ENCODE results near the gene N4BP2. TPM values are rescaled to one million over a fixed set of nuclear protein-coding genes. Genes with fewer than 3 reads are reported as not detected.
"Not testable (repeated sequence)": the region's sequence is repeated elsewhere in the genome, so short reads cannot be mapped to it uniquely, and the experiment has no call there.

The N4BP2 gene
- total RNA-seq, 1 donor from 2014 or later = 25.4 TPM

- intact Hi-C loops (cut with micrococcal nuclease) = no loop called here
Measured at GRCh38 chr4:40086421-40086820, 29.8 kb downstream of the N4BP2 start.

DNA sequence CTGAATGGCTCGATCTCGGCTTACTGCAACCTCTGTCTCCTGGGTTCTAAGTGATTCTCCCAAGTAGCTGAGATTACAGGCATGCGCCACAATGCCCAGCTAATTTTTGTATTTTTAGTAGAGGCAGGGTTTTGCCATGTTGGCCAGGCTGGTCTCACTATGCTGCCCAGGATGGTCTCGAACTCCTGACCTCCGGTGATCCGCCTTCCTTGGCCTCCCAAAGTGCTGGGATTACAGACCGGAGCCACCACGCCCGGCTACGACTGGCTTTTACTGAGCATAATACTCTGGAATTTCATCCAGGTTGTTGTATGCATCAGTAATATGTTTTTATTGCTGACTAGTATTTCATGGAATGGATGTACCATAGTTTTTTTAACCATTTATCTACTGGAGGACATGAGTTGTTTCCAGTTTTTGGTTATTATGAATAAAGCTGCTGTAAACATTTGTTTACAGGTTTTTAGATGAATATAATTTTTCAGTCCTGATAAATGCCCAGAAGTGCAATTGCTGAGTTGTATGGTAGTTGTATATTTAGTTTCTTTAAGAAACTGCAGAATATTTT, 31.2 kb downstream of the N4BP2 start:
- intact Hi-C loops (cut with micrococcal nuclease) = no loop called here

DNA sequence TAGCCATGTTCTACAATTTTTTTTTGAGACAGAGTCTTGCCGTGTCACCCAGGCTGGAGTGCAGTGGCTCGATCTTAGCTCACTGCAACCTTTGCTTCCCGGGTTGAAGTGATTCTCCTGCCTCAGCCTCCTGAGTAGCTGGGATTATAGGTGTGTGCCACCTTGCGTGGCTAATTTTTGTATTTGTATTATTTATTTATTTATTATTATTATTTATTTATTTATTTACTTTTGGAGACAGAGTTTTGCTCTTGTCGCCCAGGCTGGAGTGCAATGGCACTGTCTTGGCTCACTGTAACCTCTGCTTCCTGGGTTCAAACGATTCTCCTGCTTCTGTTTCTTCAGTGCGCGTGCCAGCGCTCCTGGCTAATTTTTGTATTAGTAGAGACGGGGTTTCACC, 36.8 kb downstream of the N4BP2 start:
- intact Hi-C loops (cut with micrococcal nuclease) = not testable (repeated sequence)

GRCh38 chr4:40099010-40099409, 42.4 kb downstream of the N4BP2 start:
- intact Hi-C loops (cut with micrococcal nuclease) = no loop called here

DNA sequence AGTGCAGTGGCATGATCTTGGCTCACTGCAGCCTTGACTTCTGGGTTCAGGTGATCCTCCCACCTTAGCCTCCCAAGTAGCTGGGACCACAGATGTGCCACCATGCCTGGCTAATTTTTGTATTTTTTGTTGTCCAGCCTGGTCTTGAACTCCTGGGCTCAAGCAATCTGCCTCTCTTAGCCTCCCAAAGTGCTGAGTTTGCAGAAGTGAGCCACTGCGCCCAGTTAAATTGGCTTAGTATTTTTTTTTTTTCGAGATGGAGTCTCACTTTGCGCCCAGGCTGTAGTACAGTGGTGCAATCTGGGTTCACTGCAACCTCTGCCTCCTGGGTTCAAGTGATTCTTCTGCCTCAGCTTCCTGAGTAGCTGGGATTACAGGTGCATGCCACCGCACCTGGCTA, 50.5 kb downstream of the N4BP2 start:
- intact Hi-C loops (cut with micrococcal nuclease) = not testable (repeated sequence)

DNA sequence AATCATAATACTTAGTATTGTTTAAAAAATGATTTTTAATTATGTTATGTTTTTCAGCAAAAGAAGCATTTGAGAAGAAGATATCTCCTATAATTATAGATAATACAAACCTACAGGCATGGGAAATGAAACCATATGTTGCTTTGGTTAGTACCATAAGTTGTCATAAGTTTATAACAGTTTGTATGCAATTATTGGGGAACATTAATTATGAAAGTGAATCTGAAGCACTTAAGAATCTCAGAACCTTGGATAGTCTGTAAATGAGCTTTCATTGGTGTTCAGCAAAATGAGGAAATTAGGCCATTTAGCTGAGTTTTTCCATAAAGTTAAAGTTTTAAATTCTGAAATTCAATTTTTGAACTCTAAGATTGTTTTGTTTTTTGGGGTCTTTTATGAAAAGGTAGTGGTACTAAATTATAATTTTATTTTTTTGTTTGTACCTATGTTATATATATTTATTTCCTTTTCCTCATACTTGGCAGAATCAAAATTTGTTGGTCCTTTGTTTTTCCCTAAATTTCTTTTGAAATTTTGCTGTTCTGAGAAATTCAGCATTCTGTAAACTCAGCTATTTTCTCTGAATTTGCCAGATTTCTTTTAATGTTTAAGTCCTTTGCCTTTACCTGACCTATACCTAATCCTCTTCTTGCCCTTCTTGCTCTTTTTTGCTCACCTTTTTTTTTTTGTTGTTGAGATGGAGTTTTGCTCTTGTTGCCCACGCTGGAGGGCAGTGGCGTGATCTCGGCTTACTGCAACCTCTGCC, 55.6 kb downstream of the N4BP2 start:
- intact Hi-C loops (cut with micrococcal nuclease) = no loop called here

GRCh38 chr4:40114206-40114605, 57.6 kb downstream of the N4BP2 start:
- intact Hi-C loops (cut with micrococcal nuclease) = no loop called here

DNA sequence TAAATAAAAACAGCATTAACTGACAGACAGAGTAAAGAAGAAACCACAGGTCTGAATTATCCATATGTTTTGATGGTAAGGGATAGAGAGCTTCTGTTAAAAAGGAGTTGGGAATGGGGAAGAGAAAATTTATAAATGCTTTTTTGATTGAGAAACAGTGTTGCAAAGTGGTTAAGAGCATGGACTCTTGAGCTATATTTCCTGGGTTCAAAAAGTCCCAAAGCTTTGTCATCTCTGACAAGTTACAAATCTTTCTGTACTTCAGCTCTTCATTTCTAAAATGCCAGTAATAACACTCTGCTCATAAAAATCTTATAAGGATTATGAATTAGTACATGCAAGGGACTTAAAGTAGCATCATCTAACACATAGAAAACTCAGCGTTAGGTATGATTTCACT, 62.2 kb downstream of the N4BP2 start:
- intact Hi-C loops (cut with micrococcal nuclease) = no loop called here

- intact Hi-C loops (cut with micrococcal nuclease) = no loop called here
Measured at GRCh38 chr4:40119344-40119743, 62.7 kb downstream of the N4BP2 start.

- intact Hi-C loops (cut with micrococcal nuclease) = loop anchor here (5.0 kb wide), 1 partner anchor 64 kb away; the partner anchor contains the start of gene N4BP2
Measured at GRCh38 chr4:40121515-40121914, 64.9 kb downstream of the N4BP2 start.

GRCh38 chr4:40122941-40123340, 66.3 kb downstream of the N4BP2 start:
- intact Hi-C loops (cut with micrococcal nuclease) = loop anchor here (5.0 kb wide), 1 partner anchor 66 kb away; the partner anchor contains the start of gene N4BP2

- intact Hi-C loops (cut with micrococcal nuclease) = loop anchor here (5.0 kb wide), 1 partner anchor 67 kb away; the partner anchor contains the start of gene N4BP2
Measured at GRCh38 chr4:40124690-40125089, 68.0 kb downstream of the N4BP2 start.

DNA sequence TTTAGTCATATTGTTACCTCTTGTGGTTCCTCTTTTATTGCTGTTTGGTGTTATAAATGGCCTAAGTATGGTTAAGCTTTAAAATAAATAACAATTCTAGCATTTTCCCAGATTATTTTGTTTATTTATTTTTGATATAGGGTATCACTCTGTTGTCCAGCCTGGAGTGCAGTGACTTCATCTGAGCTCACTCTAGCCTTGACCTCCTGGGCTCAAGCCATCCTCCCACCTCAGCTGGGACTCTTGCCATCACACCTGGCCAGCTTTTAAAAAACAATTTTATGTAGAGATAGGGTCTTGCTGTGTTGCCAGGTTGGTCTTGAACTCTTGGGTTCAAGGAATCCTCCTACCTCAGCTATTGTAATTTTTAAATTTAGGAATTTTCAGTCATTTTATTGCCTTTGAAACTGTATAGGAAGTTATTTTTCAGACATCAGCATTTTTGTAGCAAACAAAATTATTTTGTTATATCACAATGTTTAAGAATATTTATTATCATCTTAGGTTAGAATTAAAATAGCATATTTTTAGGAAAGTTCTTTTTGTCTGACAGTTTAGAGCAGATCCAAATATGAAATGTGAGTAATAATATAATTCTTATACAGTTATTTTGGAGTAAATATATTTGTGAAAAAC, 73.9 kb downstream of the N4BP2 start:
- intact Hi-C loops (cut with micrococcal nuclease) = no loop called here

GRCh38 chr4:40132816-40133215, 76.2 kb downstream of the N4BP2 start:
- intact Hi-C loops (cut with micrococcal nuclease) = no loop called here

DNA sequence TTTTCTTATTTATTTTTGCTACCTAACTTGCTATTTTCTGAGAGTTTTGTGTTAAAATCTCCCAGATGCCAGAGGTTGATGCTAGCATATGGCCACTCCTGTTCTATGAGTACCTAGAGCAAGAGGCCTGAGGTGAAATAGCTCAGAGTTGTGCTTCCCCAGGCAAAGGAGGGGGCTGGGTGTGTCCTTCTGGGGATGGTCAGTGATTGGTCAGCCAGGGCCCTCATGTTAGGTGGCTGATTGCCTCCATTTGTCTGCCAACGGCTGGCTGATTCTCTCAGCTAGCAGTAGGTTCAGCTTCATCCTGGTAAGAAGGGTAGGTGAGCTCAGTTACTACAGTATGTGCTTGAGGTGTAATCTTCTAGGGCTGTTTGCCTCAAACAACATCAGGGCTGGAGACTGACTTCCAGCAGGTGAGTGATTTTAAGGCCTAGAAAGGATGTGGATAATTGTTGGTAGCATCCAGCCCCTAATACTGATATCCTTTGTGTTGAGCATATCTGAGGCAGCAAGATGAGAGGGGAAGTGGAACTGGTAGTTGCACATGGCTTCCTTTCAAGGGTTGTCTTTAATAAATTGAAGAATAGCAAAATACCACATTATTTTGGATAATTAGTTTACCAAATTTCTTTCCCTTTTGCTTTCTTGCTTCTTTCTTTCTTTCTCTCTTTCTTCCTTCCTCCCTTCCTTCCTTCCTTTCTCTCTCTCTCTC, 77.7 kb downstream of the N4BP2 start:
- intact Hi-C loops (cut with micrococcal nuclease) = no loop called here

GRCh38 chr4:40136202-40136601, 79.6 kb downstream of the N4BP2 start:
- intact Hi-C loops (cut with micrococcal nuclease) = not testable (repeated sequence)

DNA sequence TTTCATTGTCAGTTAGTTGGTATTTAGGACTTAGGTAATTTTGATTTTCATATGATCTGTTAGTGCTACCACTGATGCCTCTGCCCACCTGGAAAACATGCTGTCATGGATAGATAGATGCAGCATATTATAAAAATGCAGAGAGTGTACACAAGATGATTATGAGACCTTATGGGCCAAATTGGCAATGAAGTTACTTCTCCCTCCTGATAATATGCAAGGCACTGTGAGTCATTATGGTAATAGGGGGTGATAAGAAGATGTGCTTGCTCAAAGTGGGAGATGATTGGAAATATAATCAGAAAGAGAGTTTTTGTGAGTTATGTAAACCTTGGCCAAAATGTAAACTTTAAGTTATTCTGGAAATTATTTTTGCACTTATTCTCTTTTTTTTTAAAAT, 83.5 kb downstream of the N4BP2 start:
- intact Hi-C loops (cut with micrococcal nuclease) = no loop called here

- intact Hi-C loops (cut with micrococcal nuclease) = not testable (repeated sequence)
Measured at GRCh38 chr4:40140597-40140996, 83.9 kb downstream of the N4BP2 start.

- intact Hi-C loops (cut with micrococcal nuclease) = no loop called here
Measured at GRCh38 chr4:40143926-40144508, 87.4 kb downstream of the N4BP2 start.

DNA sequence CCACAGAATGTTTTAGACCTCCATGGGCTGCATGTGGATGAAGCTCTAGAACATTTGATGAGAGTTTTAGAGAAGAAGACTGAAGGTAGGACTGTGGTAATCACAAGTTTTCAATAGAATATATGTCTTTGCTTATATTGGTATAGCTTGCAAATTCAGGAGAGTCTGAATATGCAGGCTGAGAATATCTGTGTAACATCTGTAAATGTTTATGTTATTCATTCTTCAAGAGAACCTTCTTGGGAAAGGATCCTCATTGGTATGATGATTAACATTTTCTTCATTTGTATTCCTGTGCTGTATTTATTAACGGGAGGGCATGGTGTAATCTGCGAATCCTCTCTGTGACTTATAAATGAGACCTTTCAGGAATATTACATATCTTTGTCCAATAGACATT, 88.1 kb downstream of the N4BP2 start:
- intact Hi-C loops (cut with micrococcal nuclease) = no loop called here

DNA sequence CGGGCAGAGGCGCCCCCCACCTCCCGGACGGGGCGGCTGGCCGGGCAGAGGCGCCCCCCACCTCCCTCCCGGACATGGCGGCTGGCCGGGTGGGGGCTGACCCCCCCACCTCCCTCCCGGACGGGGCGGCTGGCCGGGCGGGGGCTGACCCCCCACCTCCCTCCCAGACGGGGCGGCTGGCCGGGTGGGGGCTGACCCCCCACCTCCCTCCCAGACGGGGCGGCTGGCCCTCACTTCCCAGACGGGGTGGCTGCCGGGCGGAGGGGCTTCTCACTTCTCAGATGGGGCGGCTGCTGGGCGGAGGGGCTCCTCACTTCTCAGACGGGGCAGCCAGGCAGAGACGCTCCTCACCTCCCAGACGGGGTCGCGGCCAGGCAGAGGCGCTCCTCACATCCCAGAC, 90.8 kb downstream of the N4BP2 start:
- intact Hi-C loops (cut with micrococcal nuclease) = not testable (repeated sequence)
